GM12878 (cell line): Measurements from ENCODE around the gene TNKS1BP1. TPM values are rescaled to one million over a fixed set of nuclear protein-coding genes. Genes with fewer than 3 reads are reported as not detected.

Experiments
- ATAC-seq: fragments of 200-7000 bp; cut with Tn5 transposase; 3 replicates; pipeline ENCODE4 v1.9.1; 2020; ENCODE audit warnings: mild to moderate bottlenecking, moderate library complexity
- BruUV-seq: library from RNA; stranded (reverse); fragments of 400-500 nt; replicated peaks from 2 replicates; lab custom pipeline; 2021; lab: Mats Ljungman, UMichigan
- CTCF ChIA-PET: fragments of 300-600 bp; sonication (Branson Sonifier 250); formaldehyde crosslinking; extraction: SDS; loops from one replicate; lab custom pipeline; 2021; ENCODE audit warnings: inconsistent platforms; lab: Yijun Ruan, JAX
- POLR2A ChIA-PET: fragments of 350-600 bp; formaldehyde crosslinking; extraction: SDS; loops from one replicate; lab custom pipeline; 2021; ENCODE audit warnings: inconsistent platforms; lab: Charles Lee
- RAD21 ChIA-PET: fragments of 300-600 bp; sonication (Branson Sonifier 250); formaldehyde crosslinking; loops from one replicate; lab custom pipeline; 2023; ENCODE audit warnings: antibody characterized with exemption; ENCODE audit not compliant: unreplicated experiment; lab: Charles Lee
- SMC1A ChIA-PET: fragments of 300-600 bp; sonication (Branson Sonifier 250); formaldehyde crosslinking; loops from one replicate; lab custom pipeline; 2023; ENCODE audit not compliant: unreplicated experiment, uncharacterized antibody; lab: Charles Lee
- DNase-seq: peaks from one replicate; pipeline ENCODE4 v3.0.0-alpha.2; 2011; ENCODE audit warnings: low read depth, low spot score
- FAIRE-seq: peaks from 3 replicates; lab custom pipeline; 2011; peaks lifted over from hg19 to GRCh38; lab: Jason Lieb, UNC
- H2AFZ ChIP-seq: 2 replicates; pipeline ENCODE4 v1.6.0; 2011; ENCODE audit warnings: low read depth, low read length, control low read depth; ENCODE audit not compliant: control insufficient read depth
- H3K27ac ChIP-seq: 2 replicates; pipeline ENCODE4 v1.5.1; 2011; ENCODE audit warnings: control low read depth; ENCODE audit not compliant: control insufficient read depth, insufficient read depth
- H3K27me3 ChIP-seq, 2 experiments: replicated peaks in 1 of 2; 2 replicates each; pipeline versions ENCODE4 v1.6.0 to v1.6.1; 2011; ENCODE audit warnings: low read length in 1 of 2; ENCODE audit not compliant: control insufficient read depth in 2 of 2, insufficient read depth in 2 of 2
- H3K36me3 ChIP-seq, 2 experiments: 2 replicates each; pipeline ENCODE4 v1.5.1; 2011; ENCODE audit warnings: low read length in 1 of 2; ENCODE audit not compliant: control insufficient read depth in 2 of 2, insufficient read depth in 2 of 2
- H3K4me1 ChIP-seq: 2 replicates; pipeline ENCODE4 v1.6.1; 2011; ENCODE audit warnings: mild to moderate bottlenecking, low read length, moderate library complexity, mixed read lengths; ENCODE audit not compliant: control insufficient read depth, insufficient read depth
- H3K4me2 ChIP-seq: 2 replicates; pipeline ENCODE4 v1.6.0; 2011; ENCODE audit warnings: control low read depth; ENCODE audit not compliant: control insufficient read depth, insufficient read depth
- H3K4me3 ChIP-seq: fragments of 200-600 bp; sonication (generic); 2 replicates; pipeline ENCODE4 v1.5.1; 2016
- H3K79me2 ChIP-seq: 2 replicates; pipeline ENCODE4 v1.6.0; 2011; ENCODE audit warnings: low read length; ENCODE audit not compliant: control insufficient read depth, insufficient read depth
- H3K9ac ChIP-seq: 2 replicates; pipeline ENCODE4 v1.8.0; 2011; ENCODE audit warnings: low read length, control low read depth, mixed read lengths; ENCODE audit not compliant: control insufficient read depth, insufficient read depth
- H3K9me3 ChIP-seq: replicated peaks from 3 replicates; pipeline ENCODE4 v1.5.1; 2011; ENCODE audit warnings: mild to moderate bottlenecking, low read length; ENCODE audit not compliant: control insufficient read depth, insufficient read depth
- H4K20me1 ChIP-seq: 2 replicates; pipeline ENCODE4 v1.6.0; 2011; ENCODE audit not compliant: control insufficient read depth, insufficient read depth
- CHD2 ChIP-seq: IDR thresholded peaks from 2 replicates; pipeline ENCODE4 v1.6.1; 2011; ENCODE audit warnings: low read depth, low read length, improper control_type of control experiment, borderline replicate concordance
- HSF1 ChIP-seq: fragments of 150-350 bp; IDR thresholded peaks from 2 replicates; pipeline ENCODE4 v1.6.1; 2014; ENCODE audit warnings: mild to moderate bottlenecking, low read depth, low read length
- JUND ChIP-seq: IDR thresholded peaks from 2 replicates; pipeline ENCODE4 v1.6.1; 2012; ENCODE audit warnings: low read depth, mild to moderate bottlenecking, low read length, improper control_type of control experiment, moderate library complexity
- MYB ChIP-seq: fragments of 150-350 bp; IDR thresholded peaks from 2 replicates; pipeline ENCODE4 v1.6.1; 2014; ENCODE audit warnings: mild to moderate bottlenecking, low read depth, low read length, borderline replicate concordance
- MYC ChIP-seq: IDR thresholded peaks from 2 replicates; pipeline ENCODE4 v1.6.1; 2011; ENCODE audit warnings: mild to moderate bottlenecking, low read length, moderate library complexity, inconsistent platforms; ENCODE audit not compliant: insufficient read depth, insufficient replicate concordance, insufficient read length, severe bottlenecking
- SMC3 ChIP-seq: IDR thresholded peaks from 2 replicates; pipeline ENCODE4 v1.6.1; 2011; ENCODE audit warnings: low read length, improper control_type of control experiment, borderline replicate concordance
- TARDBP ChIP-seq: IDR thresholded peaks from 2 replicates; pipeline ENCODE4 v1.6.1; 2016; ENCODE audit warnings: borderline replicate concordance
- WGBS: methylation state at CpG from one replicate; pipeline ENCODE4 v1.1.6; 2016; ENCODE audit warnings: low lambda C conversion rate; ENCODE audit not compliant: insufficient replicate concordance, insufficient coverage; ENCODE audit errors: missing lambda C conversion rate; 5-methylcytosine and 5-hydroxymethylcytosine counted together
- in situ Hi-C: fragments of 300-500 bp; cut with MboI; formaldehyde crosslinking; loops from 9 replicates; pipeline ENCODE4 v1.14.3; 2018; ENCODE audit warnings: mixed read lengths
- intact Hi-C: fragments of 100-400 bp; cut with micrococcal nuclease; formaldehyde crosslinking; loops from one replicate; pipeline ENCODE4 v1.14.2; 2022; ENCODE audit not compliant: unreplicated experiment
- polyA plus RNA-seq, 11 experiments: library from polyadenylated mRNA; depleted of rRNA in 4 of 11; unstranded in 6 of 11; stranded (reverse) in 5 of 11; fragments of >200 nt; fragmentation: Nextera tagmentation in 4 of 11; fragmentation: Illumina TruSeq in 1 of 11; extraction: Ambion mirVana in 4 of 11; extraction: Trizol in 1 of 11; gene quantifications; 1 replicate in 1 of 11; 2 replicates in 10 of 11; pipeline versions ENCODE4 v1.2.1 to v1.2.3, GENCODE V29; 2011 to 2016; ENCODE audit warnings: inconsistent platforms in 2 of 11, missing spikeins in 2 of 11, low read depth in 1 of 11
- total RNA-seq, 4 experiments: library from RNA; depleted of rRNA in 3 of 4; stranded (reverse); fragments of >200 nt in 3 of 4; fragmentation: Illumina TruSeq in 1 of 4; extraction: Trizol in 1 of 4; gene quantifications; 2 replicates each; pipeline versions ENCODE4 v1.2.1 to v1.2.3, GENCODE V29; 2013 to 2021
- TF ChIP-seq, protein P1 (sequence below): fragments of 450-650 bp; IDR thresholded peaks from 2 replicates; pipeline ENCODE4 v1.6.1; 2016; ENCODE audit warnings: mild to moderate bottlenecking

Gene TNKS1BP1
- total and polyA plus RNA-seq, 10 of the 15 experiments (the other 5 are each of a cell fraction or from before 2014, with no cell fraction given): 0.26 to 15.8 (median 4.3) TPM

DNA sequence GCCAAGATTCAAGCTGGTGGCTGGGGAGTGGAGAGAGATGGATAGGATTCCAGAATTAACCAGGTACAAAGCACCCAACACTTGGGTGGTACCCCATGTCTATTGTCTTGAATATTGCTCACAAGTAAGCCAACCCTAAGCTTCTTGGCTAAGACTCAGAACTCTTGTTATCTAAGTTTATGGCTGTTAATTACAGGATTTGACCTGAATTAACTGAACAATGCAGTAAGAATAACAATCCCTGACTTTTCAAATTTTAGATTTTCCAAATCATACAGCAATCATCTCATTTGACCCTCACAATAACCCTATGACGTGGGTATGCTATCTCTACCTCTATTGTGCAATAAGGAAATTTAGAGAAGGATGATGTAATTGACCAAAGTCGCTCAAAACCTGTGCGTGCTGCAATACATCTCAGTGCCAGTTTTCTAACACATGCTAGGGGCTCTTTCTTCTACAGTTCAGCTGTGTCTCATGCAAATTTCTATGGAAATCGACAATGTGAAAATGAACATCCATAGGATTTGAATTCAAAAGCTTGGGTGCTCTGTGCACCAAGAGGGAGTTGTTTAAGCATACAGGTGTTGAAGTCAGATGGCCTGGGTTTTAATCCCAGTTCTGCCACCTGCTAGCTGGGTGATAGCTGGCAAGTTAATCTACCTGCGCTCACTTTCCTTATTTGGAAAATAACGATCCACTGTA lies 47.6 kb downstream of the TNKS1BP1 start (continued):
- TF ChIP-seq HSF1: no peak

GRCh38 chr11:57276169-57276970 lies 48.4 kb downstream of the TNKS1BP1 start:
- CTCF ChIA-PET: interaction anchor here (1.2 to 2.2 kb wide), 6 partner anchors 7 to 31 kb away, joined by 3 to 16 read pairs (median 4); no protein-coding TSS in a partner anchor
- intact Hi-C loops (no loop called here), in situ Hi-C loops (no loop called here)
- RAD21 ChIA-PET: no interaction called here
- H3K36me3 ChIP-seq: no peaks in the 10 kb centered on the region
- WGBS: 11% methylated on average over 3 of the region's 3 CpGs
- ATAC-seq (no peak), FAIRE-seq (no peak)
- no TSS peak for BruUV-seq
- H2AFZ ChIP-seq: no peak overlapping the region
- H3K27ac ChIP-seq: no peak overlapping the region
- no peaks in the 10 kb centered on the region for H3K79me2 ChIP-seq
- H3K27me3 ChIP-seq: peaks cover 0 to 5% of the 10 kb centered on the region in 2 experiments; a peak in 1 of 4 replicates
- POLR2A ChIA-PET: no interaction called here
- H4K20me1 ChIP-seq: no peaks in the 10 kb centered on the region
- SMC1A ChIA-PET: interaction anchor here (0.8 to 1.4 kb wide), 3 partner anchors 27 to 435 kb away, joined by 3 read pairs; no protein-coding TSS in a partner anchor
- no peak overlapping the region for H3K4me3 ChIP-seq
- H3K4me1 ChIP-seq: no peaks in the 10 kb centered on the region
- no peak overlapping the region for H3K4me2 ChIP-seq
- H3K9me3 ChIP-seq: no peaks in the 10 kb centered on the region; the same call in 2 of the 3 replicates
- no peak overlapping the region for H3K9ac ChIP-seq
- TF ChIP-seq TARDBP (no peak), MYB (no peak), SMC3 (no peak), MYC (no peak), CHD2 (no peak), JUND (no peak)
- TF ChIP-seq, protein P1, sequence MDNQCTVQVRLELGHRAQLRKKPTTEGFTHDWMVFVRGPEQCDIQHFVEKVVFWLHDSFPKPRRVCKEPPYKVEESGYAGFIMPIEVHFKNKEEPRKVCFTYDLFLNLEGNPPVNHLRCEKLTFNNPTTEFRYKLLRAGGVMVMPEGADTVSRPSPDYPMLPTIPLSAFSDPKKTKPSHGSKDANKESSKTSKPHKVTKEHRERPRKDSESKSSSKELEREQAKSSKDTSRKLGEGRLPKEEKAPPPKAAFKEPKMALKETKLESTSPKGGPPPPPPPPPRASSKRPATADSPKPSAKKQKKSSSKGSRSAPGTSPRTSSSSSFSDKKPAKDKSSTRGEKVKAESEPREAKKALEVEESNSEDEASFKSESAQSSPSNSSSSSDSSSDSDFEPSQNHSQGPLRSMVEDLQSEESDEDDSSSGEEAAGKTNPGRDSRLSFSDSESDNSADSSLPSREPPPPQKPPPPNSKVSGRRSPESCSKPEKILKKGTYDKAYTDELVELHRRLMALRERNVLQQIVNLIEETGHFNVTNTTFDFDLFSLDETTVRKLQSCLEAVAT: no peak
- TF ChIP-seq, all 136 proteins: peak for 0
- DNase-seq: no peak
